GM19467 (cell line): ENCODE results near the gene CAPN11.
"Not testable (repeated sequence)": the region's sequence is repeated elsewhere in the genome, so short reads cannot be mapped to it uniquely, and the experiment has no call there.

Source experiments
- ATAC-seq: cut with Tn5 transposase; IDR thresholded peaks from one replicate; pipeline ENCODE4 v1.9.1; 2021; ENCODE audit warnings: mild to moderate bottlenecking, moderate library complexity; ENCODE audit not compliant: unreplicated experiment

The CAPN11 gene

GRCh38 chr6:44129841-44130322, 28.7 kb upstream of the CAPN11 start:
- no peak for ATAC-seq

- ATAC-seq, result no peak
Measured at GRCh38 chr6:44131892-44132291, 26.7 kb upstream of the CAPN11 start.

- ATAC-seq, result no peak
Measured at GRCh38 chr6:44132476-44132875, 26.1 kb upstream of the CAPN11 start.

- ATAC-seq, result no peak
Measured at GRCh38 chr6:44133003-44133931, 25.4 kb upstream of the CAPN11 start.

DNA sequence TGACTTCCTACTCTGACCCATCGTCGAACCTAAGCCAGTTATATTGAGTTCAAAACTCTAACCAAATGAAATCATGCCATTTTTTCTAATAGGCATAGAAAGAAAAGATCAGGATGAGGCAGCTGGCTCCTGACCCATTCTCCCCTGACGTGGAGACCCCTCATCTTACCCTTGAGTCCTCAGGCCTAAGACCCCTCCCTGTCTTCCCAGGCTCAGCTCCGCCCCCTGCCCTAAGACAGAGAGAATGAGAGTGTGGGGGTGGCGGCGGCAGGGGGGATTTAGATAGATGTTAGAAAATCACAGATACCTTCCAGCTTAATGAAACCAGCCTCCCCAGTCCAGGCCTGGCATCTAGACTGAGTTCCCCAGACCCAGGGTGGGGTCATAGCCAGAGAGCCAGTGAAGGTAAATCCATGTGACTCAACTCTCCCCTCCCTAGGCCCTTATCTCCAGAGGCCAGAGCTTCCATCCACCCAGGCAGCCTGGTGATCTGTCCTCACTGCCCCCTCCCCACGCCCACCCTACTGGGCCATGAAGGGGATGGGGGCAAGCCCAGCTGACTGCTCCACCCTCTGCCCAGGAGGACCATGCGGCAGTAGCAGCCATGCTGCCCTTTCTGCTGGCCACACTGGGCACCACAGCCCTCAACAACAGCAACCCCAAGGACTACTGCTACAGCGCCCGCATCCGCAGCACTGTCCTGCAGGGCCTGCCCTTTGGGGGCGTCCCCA, 24.5 kb upstream of the CAPN11 start:
- no peak for ATAC-seq

DNA sequence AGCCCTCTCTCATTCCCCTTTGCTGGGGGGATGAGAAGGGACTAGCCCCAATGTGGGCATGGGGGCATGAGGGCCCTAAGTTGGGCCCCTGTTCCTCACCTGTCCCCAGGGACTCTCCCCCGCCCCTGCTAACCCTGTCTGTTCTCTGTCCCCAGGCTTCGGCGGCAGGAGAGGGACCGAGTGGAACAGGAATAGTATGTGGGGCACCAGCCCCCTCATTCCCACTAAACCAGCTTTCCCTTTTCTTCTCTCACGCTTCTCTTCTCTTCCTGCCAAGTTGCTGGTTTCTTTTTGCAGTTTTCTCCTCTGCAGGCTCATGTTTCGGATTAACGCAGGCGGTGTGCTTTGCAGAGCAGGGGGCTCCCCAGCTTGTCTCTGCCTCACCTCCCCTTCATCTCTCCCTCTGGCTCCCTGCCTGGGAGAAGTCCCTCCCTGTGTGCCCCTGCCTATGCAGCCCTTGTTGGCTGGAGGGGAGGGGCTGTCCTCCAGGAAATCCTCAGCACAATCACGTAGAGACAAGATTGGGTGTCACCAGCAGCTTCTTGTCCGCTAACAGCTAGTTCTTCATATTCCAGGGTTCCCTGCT, 23.4 kb upstream of the CAPN11 start:
- ATAC-seq, result no peak

DNA sequence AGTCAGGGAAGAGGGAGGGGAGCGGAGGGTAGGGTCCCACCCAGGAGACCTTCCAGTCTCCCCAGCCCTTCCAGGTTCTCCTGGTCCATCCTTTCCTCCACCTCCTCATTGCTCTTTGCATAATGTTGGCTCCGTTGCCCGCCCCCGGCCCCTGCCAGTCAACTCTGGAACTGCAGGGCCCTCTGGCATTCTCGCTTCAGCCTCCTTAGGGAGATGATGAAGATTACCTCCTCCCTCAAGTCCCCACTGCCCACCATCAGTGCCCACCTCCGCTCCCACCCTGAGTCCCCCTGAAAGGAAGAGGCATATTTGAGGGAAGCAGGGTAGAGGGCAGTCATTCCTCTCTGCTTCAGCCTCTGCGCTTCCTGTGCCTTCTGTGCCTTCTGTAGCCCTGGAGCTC, 22.7 kb upstream of the CAPN11 start:
- ATAC-seq, result no peak

GRCh38 chr6:44138717-44139350, 19.8 kb upstream of the CAPN11 start:
- ATAC-seq, result no peak

DNA sequence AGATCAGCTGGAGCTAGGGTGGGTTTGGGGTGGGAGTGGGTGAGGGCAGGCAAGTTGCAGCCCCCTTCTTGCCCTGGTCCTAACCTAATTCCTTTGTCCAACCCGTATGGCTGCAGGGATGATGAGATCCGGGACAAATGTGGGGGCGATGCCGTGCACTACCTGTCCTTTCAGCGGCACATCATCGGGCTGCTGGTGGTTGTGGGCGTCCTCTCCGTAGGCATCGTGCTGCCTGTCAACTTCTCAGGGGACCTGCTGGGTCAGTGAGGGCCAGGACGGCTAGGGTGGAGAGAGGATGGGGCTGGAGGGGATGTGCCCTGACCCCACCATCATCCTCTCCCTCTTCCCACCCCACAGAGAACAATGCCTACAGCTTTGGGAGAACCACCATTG, 19.3 kb upstream of the CAPN11 start:
- no peak for ATAC-seq

DNA sequence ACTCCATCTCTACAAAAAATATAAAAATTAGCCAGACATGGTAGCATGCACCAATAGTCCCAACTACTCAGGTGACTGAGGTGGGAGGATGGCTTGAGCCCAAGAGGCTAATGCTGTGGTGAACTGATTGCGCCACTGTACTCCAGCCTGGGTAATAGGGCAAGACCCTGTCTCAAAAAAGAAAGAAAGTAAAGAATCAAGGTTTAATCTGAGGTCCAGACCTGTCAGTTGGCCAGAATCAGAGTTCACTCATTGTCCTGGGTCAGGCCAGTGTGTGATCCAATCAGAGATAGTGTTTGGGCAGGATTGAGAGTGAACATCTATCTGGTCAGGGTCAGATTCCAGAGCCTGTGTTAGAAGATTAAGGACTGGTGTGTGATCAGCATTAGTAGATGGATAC, 15.8 kb upstream of the CAPN11 start:
- no peak for ATAC-seq

DNA sequence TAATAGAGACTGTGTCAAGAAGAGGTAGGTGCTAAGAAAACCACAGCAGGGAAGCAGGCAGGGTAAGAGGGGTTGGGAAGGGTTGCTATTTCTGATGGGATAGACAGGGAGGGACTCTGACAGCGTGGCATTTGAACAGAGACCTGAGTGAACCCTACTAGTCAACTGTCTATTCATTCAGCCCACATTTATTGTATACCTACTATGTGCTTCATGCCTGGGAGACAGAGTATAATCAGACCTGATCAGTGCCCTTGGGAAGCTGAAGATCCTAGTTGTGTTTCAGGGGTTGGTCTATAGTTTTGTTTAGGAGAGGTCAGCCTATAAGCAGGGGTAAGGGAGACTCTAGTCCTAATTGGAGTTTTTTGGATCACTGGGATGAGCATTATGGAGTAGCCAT, 14.9 kb upstream of the CAPN11 start:
- no peak for ATAC-seq

DNA sequence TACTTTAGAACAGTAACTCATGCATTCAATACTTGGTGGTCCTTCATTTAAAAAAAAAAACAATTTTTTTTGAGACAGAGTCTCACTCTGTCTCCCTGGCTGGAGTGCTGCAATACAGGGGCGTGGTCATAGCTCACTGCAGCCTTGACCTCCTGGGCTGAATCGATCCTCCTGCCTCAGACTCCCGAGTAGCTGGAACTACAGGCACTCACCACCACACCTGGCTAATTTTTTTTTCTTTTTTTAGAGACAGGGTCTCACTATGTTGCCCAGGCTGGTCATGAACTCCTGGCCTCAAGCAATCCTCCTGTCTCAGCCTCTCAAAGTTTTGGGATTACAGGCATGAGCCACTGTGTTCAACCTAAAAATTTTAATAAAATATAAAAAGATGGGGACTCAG, 14.1 kb upstream of the CAPN11 start:
- ATAC-seq, result not testable (repeated sequence)

DNA sequence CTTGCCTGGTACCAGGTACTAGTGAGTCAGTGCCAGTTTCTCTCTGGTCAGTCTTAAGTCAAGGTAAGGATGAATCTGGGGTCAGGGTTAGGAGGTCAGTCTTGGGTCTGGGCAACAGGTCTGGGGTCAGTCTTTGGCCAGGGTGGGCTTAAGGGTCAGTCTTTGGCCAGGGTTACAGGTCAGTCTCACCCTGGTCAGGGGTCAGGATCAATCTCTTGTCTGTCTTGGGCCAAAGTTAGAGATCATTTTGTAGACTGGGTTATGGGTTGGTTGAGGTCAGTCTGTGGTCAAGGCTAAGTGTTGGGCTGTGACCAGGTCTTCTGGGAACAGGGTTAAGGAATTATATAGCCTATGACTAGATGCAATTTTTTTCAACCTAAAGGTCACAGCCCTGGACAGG, 12.8 kb upstream of the CAPN11 start:
- no peak for ATAC-seq

GRCh38 chr6:44146685-44147084, 11.9 kb upstream of the CAPN11 start:
- ATAC-seq, result no peak

DNA sequence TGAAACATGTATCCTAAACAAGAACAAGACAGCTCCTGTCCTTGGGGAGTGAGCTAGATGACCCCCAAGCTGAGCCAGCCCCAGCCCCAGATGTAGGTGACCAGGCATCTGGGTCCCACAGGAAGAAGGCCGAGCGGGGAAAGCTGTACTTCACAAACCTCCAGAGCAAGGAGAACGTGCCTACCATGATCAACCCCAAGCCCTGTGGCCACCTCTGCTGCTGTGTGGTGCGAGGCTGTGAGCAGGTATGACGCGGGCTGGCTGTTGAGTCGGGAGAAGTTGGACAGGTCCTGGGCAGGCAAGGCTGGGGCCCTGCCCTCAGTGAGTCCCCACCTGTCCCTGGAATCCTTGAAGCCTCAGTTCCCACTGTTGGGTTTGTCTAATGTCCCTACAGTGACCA, 11.4 kb upstream of the CAPN11 start:
- ATAC-seq, result no peak

- ATAC-seq, result no peak
Measured at GRCh38 chr6:44148306-44148705, 10.3 kb upstream of the CAPN11 start.

- no peak for ATAC-seq
Measured at GRCh38 chr6:44149369-44150012, 9.1 kb upstream of the CAPN11 start.

GRCh38 chr6:44150317-44150917, 8.2 kb upstream of the CAPN11 start:
- no peak for ATAC-seq

GRCh38 chr6:44151348-44152108, 7.1 kb upstream of the CAPN11 start:
- peak; percentile 55 for ATAC-seq

DNA sequence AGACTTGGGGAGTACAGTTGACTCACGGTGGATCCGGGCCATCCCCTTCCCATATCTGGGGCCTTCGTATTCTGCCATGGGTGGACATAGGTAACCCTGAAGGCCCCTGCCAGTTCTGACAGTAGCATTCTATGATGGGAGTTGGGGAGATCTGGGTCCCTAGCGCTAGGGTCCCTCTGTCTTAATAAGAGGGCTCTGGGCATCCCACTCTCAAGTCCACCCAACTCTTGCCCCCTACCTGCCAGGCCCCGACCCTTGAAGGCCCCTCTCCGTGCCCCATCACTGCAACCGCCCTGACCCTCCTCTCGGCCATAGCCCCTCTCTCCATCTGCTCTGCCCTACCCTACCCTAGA, 6.5 kb upstream of the CAPN11 start:
- ATAC-seq, result no peak
